ENCODE results near the gene D2HGDH. TPM values are rescaled to one million over a fixed set of nuclear protein-coding genes. Genes with fewer than 3 reads are reported as not detected.

The D2HGDH gene
- total and polyA plus RNA-seq, 10 of the 15 experiments (the other 5 are each of a cell fraction or from before 2014, with no cell fraction given), result 0.52 to 32.1 (median 11.0) TPM

DNA sequence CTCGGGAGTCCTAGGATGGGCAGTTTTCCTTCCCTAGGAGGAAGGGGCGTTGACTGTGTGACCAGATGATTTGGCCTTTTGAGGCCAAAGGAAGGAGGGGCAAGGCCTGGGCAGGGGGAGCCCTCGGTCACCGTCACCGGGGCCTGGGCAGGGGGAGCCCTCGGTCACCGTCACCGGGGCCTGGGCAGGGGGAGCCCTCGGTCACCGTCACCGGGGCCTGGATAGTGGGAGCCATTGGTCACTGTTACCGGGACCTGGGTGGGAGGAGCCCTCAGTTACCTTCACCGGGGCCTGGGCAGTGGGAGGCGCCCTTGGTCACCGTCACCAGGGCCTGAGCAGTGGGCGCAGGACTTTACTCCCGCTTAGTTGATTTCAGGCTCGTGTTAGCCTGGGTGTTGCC is 17.3 kb downstream of the D2HGDH start:
- H3K9ac ChIP-seq (ENCODE audit: control insufficient read depth, insufficient read depth, low read length), result no peak overlapping the region
- H3K79me2 ChIP-seq (ENCODE audit: control insufficient read depth, insufficient read depth, low read length), result no peaks in the 10 kb centered on the region
- intact Hi-C loops (cut with micrococcal nuclease; ENCODE audit: unreplicated experiment), result no loop called here
- ATAC-seq (no peak), DNase-seq (ENCODE audit: low read depth, low spot score) (no peak), FAIRE-seq (no peak)
- TF ChIP-seq STAT3 (IDR thresholded peaks at IDR 0.05; ENCODE audit: low read depth, low read length) (no peak), SIX5 (IDR thresholded peaks at IDR 0.05; ENCODE audit: low read depth, low read length, severe bottlenecking) (no peak), EED (IDR thresholded peaks at IDR 0.05; ENCODE audit: low read depth) (no peak)
- H4K20me1 ChIP-seq (ENCODE audit: control insufficient read depth, insufficient read depth), result no peaks in the 10 kb centered on the region
- in situ Hi-C loops (cut with MboI), result no loop called here
- no peak overlapping the region for H3K4me2 ChIP-seq (ENCODE audit: control insufficient read depth, insufficient read depth)
- no peak overlapping the region for H2AFZ ChIP-seq (ENCODE audit: control insufficient read depth, low read depth, low read length)
- no peak overlapping the region for H3K27ac ChIP-seq (ENCODE audit: control insufficient read depth, insufficient read depth)
- H3K9me3 ChIP-seq (replicated peaks; ENCODE audit: control insufficient read depth, insufficient read depth, low read length), result no peaks in the 10 kb centered on the region
- no peak overlapping the region for H3K4me3 ChIP-seq
- H3K27me3 ChIP-seq (replicated peaks in 1 of 2; ENCODE audit: control insufficient read depth in 2 of 2, insufficient read depth in 2 of 2, low read length in 1 of 2), result no peaks in the 10 kb centered on the region
- WGBS (ENCODE audit: insufficient coverage, insufficient replicate concordance, low lambda C conversion rate, missing lambda C conversion rate), result 91% methylated on average over 15 of the region's 18 CpGs
- no TSS peak for BruUV-seq (replicated peaks)
- ChIA-PET CTCF (no interaction called here), RAD21 (ENCODE audit: unreplicated experiment) (no interaction called here), SMC1A (ENCODE audit: uncharacterized antibody, unreplicated experiment) (no interaction called here), POLR2A (no interaction called here)
- H3K4me1 ChIP-seq (ENCODE audit: control insufficient read depth, insufficient read depth, low read length), result no peaks in the 10 kb centered on the region
- H3K36me3 ChIP-seq (ENCODE audit: control insufficient read depth in 2 of 2, insufficient read depth in 2 of 2, low read length in 1 of 2), result peaks cover 1 to 7% of the 10 kb centered on the region in 2 experiments

DNA sequence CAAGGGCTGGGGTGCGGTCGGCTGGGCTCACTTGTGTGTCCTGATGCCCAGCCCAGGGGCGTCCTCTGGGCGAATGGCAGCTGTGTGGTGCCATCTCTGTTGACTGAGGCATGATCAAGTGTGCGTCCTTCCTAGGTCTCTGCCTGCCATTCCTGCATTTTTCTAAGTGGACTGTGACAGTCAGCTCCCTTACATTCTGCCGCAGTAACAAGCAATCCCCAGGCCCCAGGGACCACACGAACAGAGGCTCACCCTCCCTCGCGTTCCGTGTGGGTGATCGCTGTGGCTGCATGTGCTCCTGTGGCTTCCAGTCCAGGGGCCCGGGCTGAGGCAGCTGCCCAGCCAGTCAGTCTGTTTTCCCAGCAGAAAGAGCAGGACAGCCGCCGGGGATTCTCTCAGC is 17.8 kb downstream of the D2HGDH start:
- no peaks in the 10 kb centered on the region for H3K9me3 ChIP-seq (replicated peaks; ENCODE audit: control insufficient read depth, insufficient read depth, low read length)
- ChIA-PET POLR2A (no interaction called here), SMC1A (ENCODE audit: uncharacterized antibody, unreplicated experiment) (no interaction called here), CTCF (no interaction called here), RAD21 (ENCODE audit: unreplicated experiment) (no interaction called here)
- no peak overlapping the region for H2AFZ ChIP-seq (ENCODE audit: control insufficient read depth, low read depth, low read length)
- no peaks in the 10 kb centered on the region for H3K27me3 ChIP-seq (replicated peaks in 1 of 2; ENCODE audit: control insufficient read depth in 2 of 2, insufficient read depth in 2 of 2, low read length in 1 of 2)
- no peaks in the 10 kb centered on the region for H4K20me1 ChIP-seq (ENCODE audit: control insufficient read depth, insufficient read depth)
- H3K27ac ChIP-seq (ENCODE audit: control insufficient read depth, insufficient read depth), result no peak overlapping the region
- TF ChIP-seq CREM (IDR thresholded peaks at IDR 0.05; ENCODE audit: low read depth) (no peak), SUPT20H (IDR thresholded peaks at IDR 0.05; ENCODE audit: borderline replicate concordance, control insufficient read depth, low read depth, low read length) (no peak), SREBF1 (IDR thresholded peaks at IDR 0.05; ENCODE audit: low read length) (no peak), SMAD1 (IDR thresholded peaks at IDR 0.05; ENCODE audit: low read depth, partially characterized antibody) (no peak), RCOR1 (conservative IDR thresholded peaks at IDR 0.05; ENCODE audit: low read depth, low read length) (no peak), TCF7 (IDR thresholded peaks at IDR 0.05; ENCODE audit: borderline replicate concordance) (no peak), MYB (IDR thresholded peaks at IDR 0.05; ENCODE audit: borderline replicate concordance, low read depth, low read length) (no peak), RBBP5 (conservative IDR thresholded peaks at IDR 0.05) (no peak), PAX5 (IDR thresholded peaks at IDR 0.05; ENCODE audit: borderline replicate concordance, low read depth, low read length) (no peak), MTA2 (IDR thresholded peaks at IDR 0.05; ENCODE audit: low read depth) (no peak), SRF (IDR thresholded peaks at IDR 0.05; ENCODE audit: low read depth in 2 of 2, low read length in 2 of 2) (no peak), IRF4 (IDR thresholded peaks at IDR 0.05; ENCODE audit: low read depth, low read length) (no peak)
- TF ChIP-seq, protein P1, sequence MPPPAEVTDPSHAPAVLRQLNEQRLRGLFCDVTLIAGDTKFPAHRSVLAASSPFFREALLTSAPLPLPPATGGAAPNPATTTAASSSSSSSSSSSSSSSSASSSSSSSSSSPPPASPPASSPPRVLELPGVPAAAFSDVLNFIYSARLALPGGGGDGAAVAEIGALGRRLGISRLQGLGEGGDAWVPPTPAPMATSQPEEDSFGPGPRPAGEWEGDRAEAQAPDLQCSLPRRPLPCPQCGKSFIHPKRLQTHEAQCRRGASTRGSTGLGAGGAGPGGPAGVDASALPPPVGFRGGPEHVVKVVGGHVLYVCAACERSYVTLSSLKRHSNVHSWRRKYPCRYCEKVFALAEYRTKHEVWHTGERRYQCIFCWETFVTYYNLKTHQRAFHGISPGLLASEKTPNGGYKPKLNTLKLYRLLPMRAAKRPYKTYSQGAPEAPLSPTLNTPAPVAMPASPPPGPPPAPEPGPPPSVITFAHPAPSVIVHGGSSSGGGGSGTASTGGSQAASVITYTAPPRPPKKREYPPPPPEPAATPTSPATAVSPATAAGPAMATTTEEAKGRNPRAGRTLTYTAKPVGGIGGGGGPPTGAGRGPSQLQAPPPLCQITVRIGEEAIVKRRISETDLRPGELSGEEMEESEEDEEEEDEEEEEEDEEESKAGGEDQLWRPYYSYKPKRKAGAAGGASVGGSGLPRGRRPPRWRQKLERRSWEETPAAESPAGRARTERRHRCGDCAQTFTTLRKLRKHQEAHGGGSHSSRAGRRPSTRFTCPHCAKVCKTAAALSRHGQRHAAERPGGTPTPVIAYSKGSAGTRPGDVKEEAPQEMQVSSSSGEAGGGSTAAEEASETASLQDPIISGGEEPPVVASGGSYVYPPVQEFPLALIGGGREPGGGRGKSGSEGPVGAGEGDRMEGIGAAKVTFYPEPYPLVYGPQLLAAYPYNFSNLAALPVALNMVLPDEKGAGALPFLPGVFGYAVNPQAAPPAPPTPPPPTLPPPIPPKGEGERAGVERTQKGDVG (CRISPR knock-in tag; IDR thresholded peaks at IDR 0.05), result no peak
- ATAC-seq (no peak), DNase-seq (ENCODE audit: low read depth, low spot score) (no peak), FAIRE-seq (no peak)
- no peak overlapping the region for H3K4me2 ChIP-seq (ENCODE audit: control insufficient read depth, insufficient read depth)
- no peak overlapping the region for H3K4me3 ChIP-seq
- H3K79me2 ChIP-seq (ENCODE audit: control insufficient read depth, insufficient read depth, low read length), result no peaks in the 10 kb centered on the region
- BruUV-seq (replicated peaks), result no TSS peak
- peaks cover 1 to 7% of the 10 kb centered on the region in 2 experiments for H3K36me3 ChIP-seq (ENCODE audit: control insufficient read depth in 2 of 2, insufficient read depth in 2 of 2, low read length in 1 of 2)
- intact Hi-C loops (cut with micrococcal nuclease; ENCODE audit: unreplicated experiment) (no loop called here), in situ Hi-C loops (cut with MboI) (no loop called here)
- WGBS (ENCODE audit: insufficient coverage, insufficient replicate concordance, low lambda C conversion rate, missing lambda C conversion rate), result 93% methylated on average over 14 of the region's 14 CpGs
- H3K4me1 ChIP-seq (ENCODE audit: control insufficient read depth, insufficient read depth, low read length), result no peaks in the 10 kb centered on the region
- H3K9ac ChIP-seq (ENCODE audit: control insufficient read depth, insufficient read depth, low read length), result no peak overlapping the region
